ENCODE results near the gene EIF2A. TPM values are rescaled to one million over a fixed set of nuclear protein-coding genes. Genes with fewer than 3 reads are reported as not detected.

Gene EIF2A
- polyA plus RNA-seq, 3 donors = 48.5 to 88.7 (median 50.8) TPM

DNA sequence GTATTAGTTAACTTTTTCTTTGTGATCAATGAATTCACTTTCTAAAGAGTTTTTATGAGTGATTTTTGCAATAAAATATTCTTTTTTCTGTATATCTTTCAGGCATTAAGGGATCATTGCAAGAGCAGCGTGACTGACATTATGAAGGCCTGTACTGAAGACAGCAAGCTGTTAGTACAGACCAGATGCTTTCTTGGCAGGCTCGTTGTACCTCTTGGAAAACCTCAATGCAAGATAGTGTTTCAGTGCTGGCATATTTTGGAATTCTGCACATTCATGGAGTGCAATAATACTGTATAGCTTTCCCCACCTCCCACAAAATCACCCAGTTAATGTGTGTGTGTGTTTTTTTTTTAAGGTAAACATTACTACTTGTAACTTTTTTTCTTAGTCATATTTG is 81.0 kb downstream of the EIF2A start:
- Histone ChIP-seq H3K4me2 (replicated peaks; ENCODE audit: extremely low read depth, low read length, poor library complexity, severe bottlenecking) (no peak overlapping the region), H3K27ac (ENCODE audit: low read depth in 1 of 2, low read length in 2 of 2) (no peak overlapping the region), H3K27me3 (ENCODE audit: control insufficient read depth in 2 of 2, insufficient read depth in 2 of 2, low read length in 2 of 2) (no peaks in the 10 kb centered on the region), H3K36me3 (replicated peaks in 1 of 2; ENCODE audit: control insufficient read depth in 1 of 2, insufficient read depth in 2 of 2, low read length in 2 of 2) (peaks cover 60 to 79% of the 10 kb centered on the region in 2 donors), H3K4me1 (ENCODE audit: control insufficient read depth in 1 of 2, insufficient read depth in 2 of 2, low read length in 2 of 2) (no peaks in the 10 kb centered on the region), H3K79me2 (ENCODE audit: insufficient read depth, low read length) (peaks cover 8% of the 10 kb centered on the region), H3K9ac (ENCODE audit: insufficient read depth, low read length, poor library complexity, severe bottlenecking) (no peak overlapping the region), H3K4me3 (replicated peaks in 1 of 3; ENCODE audit: low read depth in 2 of 3, low read length in 3 of 3) (no peak overlapping the region), H3K9me3 (replicated peaks in 1 of 2; ENCODE audit: control insufficient read depth in 1 of 2, insufficient read depth in 1 of 2, low read length in 2 of 2) (no peaks in the 10 kb centered on the region), H4K20me1 (ENCODE audit: insufficient read depth, low read length) (peaks cover 38% of the 10 kb centered on the region), H2AFZ (ENCODE audit: insufficient read depth, low read depth, low read length, poor library complexity, severe bottlenecking) (no peak overlapping the region)
- H3K4me1 Mint-ChIP-seq = no peaks in the 10 kb centered on the region
- no peak for DNase-seq
- H3K4me3 Mint-ChIP-seq = no peak overlapping the region
- no peak overlapping the region for H3K27ac Mint-ChIP-seq
- H3K27me3 Mint-ChIP-seq (ENCODE audit: low read depth in 3 of 3) = no peaks in the 10 kb centered on the region
- WGBS (ENCODE audit: insufficient coverage) = no CpG with 5 or more reads among the region's 2 CpGs
- H3K9me3 Mint-ChIP-seq = no peaks in the 10 kb centered on the region
- TF ChIP-seq, protein P1, sequence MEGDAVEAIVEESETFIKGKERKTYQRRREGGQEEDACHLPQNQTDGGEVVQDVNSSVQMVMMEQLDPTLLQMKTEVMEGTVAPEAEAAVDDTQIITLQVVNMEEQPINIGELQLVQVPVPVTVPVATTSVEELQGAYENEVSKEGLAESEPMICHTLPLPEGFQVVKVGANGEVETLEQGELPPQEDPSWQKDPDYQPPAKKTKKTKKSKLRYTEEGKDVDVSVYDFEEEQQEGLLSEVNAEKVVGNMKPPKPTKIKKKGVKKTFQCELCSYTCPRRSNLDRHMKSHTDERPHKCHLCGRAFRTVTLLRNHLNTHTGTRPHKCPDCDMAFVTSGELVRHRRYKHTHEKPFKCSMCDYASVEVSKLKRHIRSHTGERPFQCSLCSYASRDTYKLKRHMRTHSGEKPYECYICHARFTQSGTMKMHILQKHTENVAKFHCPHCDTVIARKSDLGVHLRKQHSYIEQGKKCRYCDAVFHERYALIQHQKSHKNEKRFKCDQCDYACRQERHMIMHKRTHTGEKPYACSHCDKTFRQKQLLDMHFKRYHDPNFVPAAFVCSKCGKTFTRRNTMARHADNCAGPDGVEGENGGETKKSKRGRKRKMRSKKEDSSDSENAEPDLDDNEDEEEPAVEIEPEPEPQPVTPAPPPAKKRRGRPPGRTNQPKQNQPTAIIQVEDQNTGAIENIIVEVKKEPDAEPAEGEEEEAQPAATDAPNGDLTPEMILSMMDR (IDR thresholded peaks at IDR 0.05) = no peak
- H3K36me3 Mint-ChIP-seq = peaks cover 60 to 69% of the 10 kb centered on the region in 2 donors
- intact Hi-C loops (cut with micrococcal nuclease) = no loop called here

- H3K9me3 ChIP-seq (replicated peaks in 1 of 2; ENCODE audit: control insufficient read depth in 1 of 2, insufficient read depth in 1 of 2, low read length in 2 of 2) = no peaks in the 10 kb centered on the region
- Mint-ChIP-seq H3K4me3 (no peak overlapping the region), H3K27ac (peak overlapping the region in 1 of 7 donors; percentile 72), H3K4me1 (peaks cover 6% of the 10 kb centered on the region), H3K27me3 (ENCODE audit: low read depth in 3 of 3) (peaks cover 0 to 3% (median 0%) of the 10 kb centered on the region in 3 donors), H3K36me3 (peaks cover 39 to 49% of the 10 kb centered on the region in 2 donors), H3K9me3 (no peaks in the 10 kb centered on the region)
- H4K20me1 ChIP-seq (ENCODE audit: insufficient read depth, low read length) = peaks cover under 1% of the 10 kb centered on the region
- H3K4me3 ChIP-seq (replicated peaks in 1 of 3; ENCODE audit: low read depth in 2 of 3, low read length in 3 of 3) = no peak overlapping the region
- H3K27me3 ChIP-seq (ENCODE audit: control insufficient read depth in 2 of 2, insufficient read depth in 2 of 2, low read length in 2 of 2) = no peaks in the 10 kb centered on the region
- H2AFZ ChIP-seq (ENCODE audit: insufficient read depth, low read depth, low read length, poor library complexity, severe bottlenecking) = no peak overlapping the region
- no peak overlapping the region for H3K9ac ChIP-seq (ENCODE audit: insufficient read depth, low read length, poor library complexity, severe bottlenecking)
- intact Hi-C loops (cut with micrococcal nuclease) = no loop called here
- WGBS (ENCODE audit: insufficient coverage) = 100% methylated on average over 2 of the region's 7 CpGs
- no peak for DNase-seq
- H3K27ac ChIP-seq (ENCODE audit: low read depth in 1 of 2, low read length in 2 of 2) = no peak overlapping the region
- H3K79me2 ChIP-seq (ENCODE audit: insufficient read depth, low read length) = no peaks in the 10 kb centered on the region
- peaks cover 29 to 52% of the 10 kb centered on the region in 2 donors for H3K36me3 ChIP-seq (replicated peaks in 1 of 2; ENCODE audit: control insufficient read depth in 1 of 2, insufficient read depth in 2 of 2, low read length in 2 of 2)
- no peaks in the 10 kb centered on the region for H3K4me1 ChIP-seq (ENCODE audit: control insufficient read depth in 1 of 2, insufficient read depth in 2 of 2, low read length in 2 of 2)
- TF ChIP-seq, protein P1 (IDR thresholded peaks at IDR 0.05) = no peak
- no peak overlapping the region for H3K4me2 ChIP-seq (replicated peaks; ENCODE audit: extremely low read depth, low read length, poor library complexity, severe bottlenecking)
These were observed 85.1 kb downstream of the EIF2A start for GRCh38 chr3:150631515-150632221.
